GM23248 (cell line): ENCODE results near the gene IQCC.

ENCODE experiments used
- EZH2 ChIP-seq: fragments of 200-600 bp; sonication (generic); IDR thresholded peaks from 2 replicates; pipeline ENCODE4 v1.6.1; 2018; ENCODE audit warnings: antibody characterized with exemption, mild to moderate bottlenecking; ENCODE audit not compliant: insufficient read depth, poor library complexity, severe bottlenecking
- EZH2phosphoT487 ChIP-seq: fragments of 200-600 bp; sonication (generic); IDR thresholded peaks from 2 replicates; pipeline ENCODE4 v1.6.1; 2018; ENCODE audit warnings: antibody characterized with exemption, moderate library complexity, mild to moderate bottlenecking, low read depth; ENCODE audit not compliant: insufficient read depth

DNA sequence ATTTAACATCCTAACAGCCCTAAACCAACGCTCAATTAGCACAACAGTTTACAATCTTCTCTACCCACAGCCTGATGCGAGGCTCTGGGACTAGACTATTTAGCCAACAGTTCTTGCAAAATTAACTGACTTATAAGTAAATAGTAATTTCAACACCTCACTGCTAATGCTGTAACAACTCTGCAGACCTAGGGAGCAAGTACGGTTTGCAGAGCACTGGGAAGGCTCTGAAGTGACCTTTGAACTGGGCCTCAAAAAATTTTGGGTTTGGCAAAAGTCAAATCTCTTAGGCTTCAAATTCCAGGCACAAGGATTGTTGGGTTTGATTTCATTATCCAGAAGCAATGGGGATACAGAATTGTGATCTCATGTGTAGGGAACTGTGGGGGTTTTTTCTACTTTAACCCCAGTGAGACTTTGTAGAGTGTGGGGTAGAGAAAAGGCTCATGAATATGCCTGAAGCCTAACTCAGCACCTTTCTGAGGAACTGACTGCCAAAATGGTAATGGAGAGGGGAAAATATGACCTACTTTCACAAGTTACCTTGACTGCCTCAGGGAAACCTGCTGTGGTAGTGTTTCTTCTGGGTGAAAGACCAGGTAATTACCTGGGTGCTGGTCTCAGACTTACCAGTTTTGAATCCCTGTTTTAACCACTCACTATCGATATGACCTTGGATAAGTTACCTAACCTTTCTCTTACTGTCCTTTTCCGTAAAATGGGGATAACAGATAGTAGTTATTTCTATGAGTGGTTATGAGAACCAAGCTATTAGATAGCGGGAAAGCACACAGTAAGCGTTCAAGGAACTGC, 26.9 kb upstream of the IQCC start:
- TF ChIP-seq EZH2phosphoT487 (no peak), EZH2 (no peak)
